ENCODE results near the gene DNAH1. TPM values are rescaled to one million over a fixed set of nuclear protein-coding genes. Genes with fewer than 3 reads are reported as not detected.

Gene DNAH1
- total and polyA plus RNA-seq, 9 donors, result 3.1 to 15.7 (median 7.8) TPM

GRCh38 chr3:52299879-52300611 is 16.1 kb upstream of the DNAH1 start:
- no peaks in the 10 kb centered on the region for H3K9me3 ChIP-seq
- intact Hi-C loops (cut with DNase I), result no loop called here
- 9 to 12% (median 11%) methylated on average over 14 of the region's 14 CpGs for WGBS, 3 donors
- no peak overlapping the region for H3K4me3 ChIP-seq
- peak; percentile 76 to 86 (median 80) for DNase-seq
- H3K4me1 ChIP-seq (ENCODE audit: insufficient read depth), result peaks cover 19% of the 10 kb centered on the region
- TF ChIP-seq, protein P1, sequence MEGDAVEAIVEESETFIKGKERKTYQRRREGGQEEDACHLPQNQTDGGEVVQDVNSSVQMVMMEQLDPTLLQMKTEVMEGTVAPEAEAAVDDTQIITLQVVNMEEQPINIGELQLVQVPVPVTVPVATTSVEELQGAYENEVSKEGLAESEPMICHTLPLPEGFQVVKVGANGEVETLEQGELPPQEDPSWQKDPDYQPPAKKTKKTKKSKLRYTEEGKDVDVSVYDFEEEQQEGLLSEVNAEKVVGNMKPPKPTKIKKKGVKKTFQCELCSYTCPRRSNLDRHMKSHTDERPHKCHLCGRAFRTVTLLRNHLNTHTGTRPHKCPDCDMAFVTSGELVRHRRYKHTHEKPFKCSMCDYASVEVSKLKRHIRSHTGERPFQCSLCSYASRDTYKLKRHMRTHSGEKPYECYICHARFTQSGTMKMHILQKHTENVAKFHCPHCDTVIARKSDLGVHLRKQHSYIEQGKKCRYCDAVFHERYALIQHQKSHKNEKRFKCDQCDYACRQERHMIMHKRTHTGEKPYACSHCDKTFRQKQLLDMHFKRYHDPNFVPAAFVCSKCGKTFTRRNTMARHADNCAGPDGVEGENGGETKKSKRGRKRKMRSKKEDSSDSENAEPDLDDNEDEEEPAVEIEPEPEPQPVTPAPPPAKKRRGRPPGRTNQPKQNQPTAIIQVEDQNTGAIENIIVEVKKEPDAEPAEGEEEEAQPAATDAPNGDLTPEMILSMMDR (IDR thresholded peaks at IDR 0.05), result no peak
- no peak for TF ChIP-seq EP300 (IDR thresholded peaks at IDR 0.05)
- no peak for TF ChIP-seq POLR2A (IDR thresholded peaks at IDR 0.05)
- H3K36me3 ChIP-seq, result no peaks in the 10 kb centered on the region
- peak overlapping the region; percentile 32 to 69 for H3K27ac ChIP-seq
- no peaks in the 10 kb centered on the region for H3K27me3 ChIP-seq

- no peak for DNase-seq
- WGBS, 3 donors, result 81 to 90% (median 89%) methylated on average over 11 to 12 of the region's 12 CpGs
- Histone ChIP-seq H3K4me3 (no peak overlapping the region), H3K36me3 (no peaks in the 10 kb centered on the region), H3K27ac (no peak overlapping the region), H3K27me3 (no peaks in the 10 kb centered on the region), H3K4me1 (ENCODE audit: insufficient read depth) (peaks cover 19% of the 10 kb centered on the region), H3K9me3 (no peaks in the 10 kb centered on the region)
- intact Hi-C loops (cut with DNase I), result no loop called here
- TF ChIP-seq POLR2A (IDR thresholded peaks at IDR 0.05), result no peak
- TF ChIP-seq, protein P1 (IDR thresholded peaks at IDR 0.05), result no peak
- no peak for TF ChIP-seq EP300 (IDR thresholded peaks at IDR 0.05)
These were observed 13.5 kb upstream of the DNAH1 start for GRCh38 chr3:52302426-52303145.

GRCh38 chr3:52303811-52304210 is 12.3 kb upstream of the DNAH1 start:
- Histone ChIP-seq H3K4me1 (ENCODE audit: insufficient read depth) (peaks cover 19% of the 10 kb centered on the region), H3K27me3 (no peaks in the 10 kb centered on the region), H3K36me3 (no peaks in the 10 kb centered on the region), H3K4me3 (no peak overlapping the region), H3K27ac (no peak overlapping the region), H3K9me3 (no peaks in the 10 kb centered on the region)
- TF ChIP-seq POLR2A (IDR thresholded peaks at IDR 0.05), result no peak
- TF ChIP-seq, protein P1 (IDR thresholded peaks at IDR 0.05), result no peak
- TF ChIP-seq EP300 (IDR thresholded peaks at IDR 0.05), result no peak
- DNase-seq, result no peak
- 94 to 100% (median 95%) methylated on average over 2 of the region's 2 CpGs for WGBS, 3 donors
- intact Hi-C loops (cut with DNase I), result no loop called here

GRCh38 chr3:52305926-52306325 is 10.2 kb upstream of the DNAH1 start:
- no peaks in the 10 kb centered on the region for H3K9me3 ChIP-seq
- H3K27ac ChIP-seq, result no peak overlapping the region
- TF ChIP-seq POLR2A (IDR thresholded peaks at IDR 0.05), result no peak
- TF ChIP-seq, protein P1 (IDR thresholded peaks at IDR 0.05), result no peak
- no peak for TF ChIP-seq EP300 (IDR thresholded peaks at IDR 0.05)
- 92 to 97% (median 93%) methylated on average over 5 of the region's 5 CpGs for WGBS, 3 donors
- H3K4me3 ChIP-seq, result no peak overlapping the region
- no peaks in the 10 kb centered on the region for H3K36me3 ChIP-seq
- H3K4me1 ChIP-seq (ENCODE audit: insufficient read depth), result peaks cover 2% of the 10 kb centered on the region
- intact Hi-C loops (cut with DNase I), result no loop called here
- H3K27me3 ChIP-seq, result no peaks in the 10 kb centered on the region
- no peak for DNase-seq
